ENCODE results near the gene TOMM7. TPM values are rescaled to one million over a fixed set of nuclear protein-coding genes. Genes with fewer than 3 reads are reported as not detected.

The TOMM7 gene
- total RNA-seq, 1 donor from 2014 or later, result 650 TPM

Other genes with a start within 250 kb of the TOMM7 start
- gene IL6, start 95.6 kb downstream of the TOMM7 start, total RNA-seq, result 0.60 TPM
- 40.8 TPM for gene HYCC1, start 191.3 kb upstream of the TOMM7 start, total RNA-seq